ENCODE data around the gene KCNS3.

GRCh38 chr2:17911491-17912260 lies 33.2 kb downstream of the KCNS3 start:
- TF ChIP-seq CTCF (conservative IDR thresholded peaks at IDR 0.05; ENCODE audit: low read length) (no peak), EZH2phosphoT487 (IDR thresholded peaks at IDR 0.05; ENCODE audit: borderline replicate concordance, low read depth, low read length) (no peak)
